Left ventricle myocardium inferior (tissue), 1 donor: ENCODE results near the gene EGR4. TPM values are rescaled to one million over a fixed set of nuclear protein-coding genes. Genes with fewer than 3 reads are reported as not detected.

Experiments used
- DNase-seq: peaks from one replicate; pipeline ENCODE4 v3.0.0-alpha.2; 2020
- H3K27ac ChIP-seq: fragments of 200-600 bp; replicated peaks from 2 replicates; pipeline ENCODE4 v1.8.0; 2021
- H3K27me3 ChIP-seq: fragments of 200-600 bp; 2 replicates; pipeline ENCODE4 v1.8.0; 2021; ENCODE audit warnings: low read depth
- H3K36me3 ChIP-seq: fragments of 200-600 bp; 2 replicates; pipeline ENCODE4 v1.8.0; 2021
- H3K4me1 ChIP-seq: fragments of 200-600 bp; 2 replicates; pipeline ENCODE4 v1.8.0; 2021
- H3K4me3 ChIP-seq: fragments of 200-600 bp; 2 replicates; pipeline ENCODE4 v1.8.0; 2021; ENCODE audit warnings: mild to moderate bottlenecking, moderate library complexity
- H3K9me3 ChIP-seq: fragments of 200-600 bp; replicated peaks from 2 replicates; pipeline ENCODE4 v1.8.0; 2021
- intact Hi-C: fragments of 100-400 bp; cut with micrococcal nuclease; formaldehyde crosslinking; loops from one replicate; pipeline ENCODE4 v1.11.0; 2022
- total RNA-seq: library from RNA; stranded (reverse); fragmentation: NEBNext Ultra II Directional; extraction: Animal tissue kit (Norgen Biotek cat#: 25700); gene quantifications from one replicate; pipeline ENCODE4 v1.2.1, GENCODE V29; 2021
- TF ChIP-seq, protein P1 (sequence below): fragments of 200-600 bp; IDR thresholded peaks from 2 replicates; pipeline ENCODE4 v1.8.0; 2021; ENCODE audit warnings: antibody characterized with exemption, mild to moderate bottlenecking, borderline replicate concordance
- donor health status: DM: no; HTN: yes; CAD: no; lungs with severe emphysema.

EGR4 gene
- total RNA-seq, 1 donor from 2014 or later = not detected

DNA sequence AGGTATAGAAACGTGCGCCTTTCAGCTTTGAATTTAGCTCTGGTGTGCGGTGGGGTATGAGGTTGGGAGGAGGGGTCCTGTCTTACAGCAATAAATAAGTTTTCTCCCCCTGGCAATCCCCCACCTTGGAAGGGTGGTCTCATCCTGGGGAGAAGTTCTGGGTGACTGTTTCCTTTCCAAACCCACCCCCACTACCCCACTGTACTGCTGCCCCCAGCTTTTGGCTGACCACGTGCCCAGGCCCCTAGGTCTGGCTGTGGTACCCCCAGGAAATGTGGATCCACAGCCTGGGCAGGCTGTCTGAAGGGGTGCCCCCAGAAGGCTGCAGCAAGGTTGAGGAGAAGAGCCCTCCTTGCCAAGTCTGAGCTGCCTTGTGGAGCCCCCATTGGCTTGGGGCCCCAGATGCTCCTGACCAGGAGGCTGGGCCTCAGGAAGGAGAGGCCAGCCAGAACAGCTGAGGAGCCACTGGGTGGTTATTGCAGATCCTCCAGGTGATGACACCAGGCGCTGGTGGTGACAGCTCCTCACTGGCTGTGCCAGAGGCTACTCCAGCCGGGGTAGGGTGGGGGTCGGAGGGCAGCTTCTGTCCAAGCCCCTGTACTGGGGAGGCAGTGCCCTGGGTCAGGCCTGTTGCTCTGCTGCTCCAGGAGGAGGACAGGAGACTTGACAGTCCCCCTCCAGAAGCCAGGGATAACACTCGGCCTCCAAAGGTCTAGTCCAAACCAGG is 35.0 kb downstream of the EGR4 start:
- H3K27me3 ChIP-seq = peaks cover 5% of the 10 kb centered on the region
- intact Hi-C loops = no loop called here
- no peaks in the 10 kb centered on the region for H3K4me1 ChIP-seq
- H3K4me3 ChIP-seq = no peak overlapping the region
- H3K36me3 ChIP-seq = peaks cover 18% of the 10 kb centered on the region
- no peak overlapping the region for H3K27ac ChIP-seq
- H3K9me3 ChIP-seq = no peaks in the 10 kb centered on the region
- DNase-seq = no peak
- TF ChIP-seq, protein P1, sequence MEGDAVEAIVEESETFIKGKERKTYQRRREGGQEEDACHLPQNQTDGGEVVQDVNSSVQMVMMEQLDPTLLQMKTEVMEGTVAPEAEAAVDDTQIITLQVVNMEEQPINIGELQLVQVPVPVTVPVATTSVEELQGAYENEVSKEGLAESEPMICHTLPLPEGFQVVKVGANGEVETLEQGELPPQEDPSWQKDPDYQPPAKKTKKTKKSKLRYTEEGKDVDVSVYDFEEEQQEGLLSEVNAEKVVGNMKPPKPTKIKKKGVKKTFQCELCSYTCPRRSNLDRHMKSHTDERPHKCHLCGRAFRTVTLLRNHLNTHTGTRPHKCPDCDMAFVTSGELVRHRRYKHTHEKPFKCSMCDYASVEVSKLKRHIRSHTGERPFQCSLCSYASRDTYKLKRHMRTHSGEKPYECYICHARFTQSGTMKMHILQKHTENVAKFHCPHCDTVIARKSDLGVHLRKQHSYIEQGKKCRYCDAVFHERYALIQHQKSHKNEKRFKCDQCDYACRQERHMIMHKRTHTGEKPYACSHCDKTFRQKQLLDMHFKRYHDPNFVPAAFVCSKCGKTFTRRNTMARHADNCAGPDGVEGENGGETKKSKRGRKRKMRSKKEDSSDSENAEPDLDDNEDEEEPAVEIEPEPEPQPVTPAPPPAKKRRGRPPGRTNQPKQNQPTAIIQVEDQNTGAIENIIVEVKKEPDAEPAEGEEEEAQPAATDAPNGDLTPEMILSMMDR = no peak

DNA sequence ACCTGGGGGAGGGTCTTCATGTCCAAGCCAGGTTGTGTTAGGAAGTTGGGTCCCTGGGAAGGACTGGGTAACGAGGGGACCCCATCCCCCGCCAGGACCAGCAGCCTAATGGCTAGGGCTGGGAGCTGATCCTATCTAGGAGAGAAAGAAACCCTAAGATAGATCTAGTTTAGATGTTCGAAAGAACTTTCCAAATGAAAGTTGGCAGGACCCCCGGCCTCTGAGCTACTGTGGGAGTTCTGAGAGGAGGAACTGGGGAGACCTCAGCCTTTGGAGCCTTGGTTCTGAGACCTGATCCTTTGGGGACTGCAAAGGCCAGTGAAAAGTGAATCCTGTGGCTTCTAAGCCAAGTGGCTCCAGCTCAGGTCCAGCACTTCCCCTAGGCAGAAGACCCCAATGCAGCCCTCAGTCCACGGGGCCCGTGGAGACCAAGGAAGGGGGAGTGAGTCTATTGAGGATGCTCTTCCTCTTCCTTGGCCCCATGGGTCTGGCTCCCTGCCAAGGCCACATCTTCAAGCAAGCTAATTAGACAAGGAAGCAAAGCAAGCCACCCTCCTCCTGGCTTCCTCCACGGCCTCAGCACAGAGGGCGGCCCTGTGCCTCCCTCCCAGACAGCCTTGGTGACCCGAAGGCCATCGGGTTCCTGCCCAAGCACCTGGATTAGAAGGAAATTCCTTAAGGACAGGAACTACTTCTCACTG is 35.8 kb downstream of the EGR4 start:
- Histone ChIP-seq H3K27ac (no peak overlapping the region), H3K9me3 (no peaks in the 10 kb centered on the region), H3K27me3 (peaks cover 5% of the 10 kb centered on the region), H3K36me3 (peaks cover 25% of the 10 kb centered on the region), H3K4me3 (no peak overlapping the region), H3K4me1 (no peaks in the 10 kb centered on the region)
- TF ChIP-seq, protein P1 = no peak
- no peak for DNase-seq
- intact Hi-C loops = no loop called here

DNA sequence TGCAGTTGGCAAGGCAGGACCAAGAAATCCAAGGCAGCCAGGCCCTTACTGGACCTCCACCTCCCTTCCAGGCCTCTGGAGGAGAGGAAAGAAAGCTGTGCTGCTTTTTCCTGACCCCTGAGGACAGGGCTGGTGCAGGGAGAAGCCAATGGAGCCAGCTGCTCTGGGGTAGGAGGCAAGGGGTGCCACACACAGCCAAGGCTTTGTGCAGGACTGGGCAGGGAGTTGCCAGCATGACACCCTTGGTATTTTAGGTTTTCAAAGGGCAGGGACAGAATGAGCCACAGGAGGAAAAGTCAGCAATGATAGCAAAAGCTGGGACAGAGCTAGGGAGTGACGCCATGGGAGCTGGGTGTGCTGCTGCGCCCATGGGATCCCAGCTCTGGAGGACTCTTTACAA is 36.3 kb downstream of the EGR4 start:
- TF ChIP-seq, protein P1 = no peak
- Histone ChIP-seq H3K4me1 (no peaks in the 10 kb centered on the region), H3K4me3 (no peak overlapping the region), H3K9me3 (no peaks in the 10 kb centered on the region), H3K36me3 (peaks cover 31% of the 10 kb centered on the region), H3K27ac (no peak overlapping the region), H3K27me3 (peaks cover 5% of the 10 kb centered on the region)
- no peak for DNase-seq
- intact Hi-C loops = no loop called here

DNA sequence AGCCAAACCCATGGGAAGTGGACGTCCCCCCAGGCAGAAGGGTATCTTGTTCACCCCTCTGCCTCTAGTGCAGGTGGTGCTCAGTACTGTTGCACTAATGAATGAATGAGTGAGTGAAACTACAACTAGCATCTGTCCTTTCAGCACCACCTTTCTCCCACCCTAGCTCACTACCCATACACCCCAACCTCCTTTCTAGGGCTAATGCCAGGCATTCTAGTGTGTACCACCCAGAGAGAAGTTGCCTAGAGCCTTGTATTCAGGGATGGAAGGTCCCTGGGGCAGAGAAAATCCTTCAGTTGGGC is 36.8 kb downstream of the EGR4 start:
- H3K9me3 ChIP-seq = no peaks in the 10 kb centered on the region
- peaks cover 5% of the 10 kb centered on the region for H3K27me3 ChIP-seq
- no peaks in the 10 kb centered on the region for H3K4me1 ChIP-seq
- TF ChIP-seq, protein P1 = no peak
- H3K27ac ChIP-seq = no peak overlapping the region
- H3K4me3 ChIP-seq = no peak overlapping the region
- DNase-seq = no peak
- peaks cover 36% of the 10 kb centered on the region for H3K36me3 ChIP-seq
- intact Hi-C loops = no loop called here

DNA sequence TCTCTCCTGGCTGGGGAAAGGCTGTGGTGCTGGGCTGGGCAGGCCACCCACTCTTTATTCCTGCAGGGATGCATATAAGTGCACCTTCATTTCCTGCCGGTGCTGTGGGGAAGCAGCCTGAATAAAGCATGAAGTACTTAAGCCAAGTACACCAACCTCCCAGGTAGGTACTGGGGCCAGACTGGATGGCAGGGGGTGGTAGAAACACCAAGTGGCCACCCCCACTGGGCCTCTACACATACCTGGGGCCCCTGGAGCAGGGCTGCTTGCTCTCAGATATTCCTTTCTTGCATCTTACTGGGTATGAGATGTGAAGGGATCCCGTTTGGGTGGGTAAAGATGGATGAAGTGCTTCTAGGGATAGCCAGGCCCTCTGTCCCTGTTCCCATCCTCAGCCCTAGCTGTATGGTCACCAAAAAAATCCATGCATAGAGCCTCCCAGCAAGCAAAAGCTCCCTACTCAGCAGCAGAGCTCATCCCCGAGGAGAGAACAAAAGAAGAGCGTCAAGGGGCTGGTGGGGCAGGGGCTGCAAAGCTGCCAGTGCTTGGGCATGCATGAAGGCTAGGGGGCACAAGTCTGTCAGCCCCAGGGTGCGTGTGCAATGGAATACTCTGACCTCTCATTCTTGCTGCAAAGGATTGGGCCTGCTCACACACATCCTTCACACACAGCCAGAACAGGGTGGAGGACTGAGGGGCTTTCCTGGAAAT is 37.3 kb downstream of the EGR4 start:
- Histone ChIP-seq H3K9me3 (no peaks in the 10 kb centered on the region), H3K27me3 (peaks cover 5% of the 10 kb centered on the region), H3K27ac (no peak overlapping the region), H3K4me1 (no peaks in the 10 kb centered on the region), H3K4me3 (no peak overlapping the region), H3K36me3 (peaks cover 41% of the 10 kb centered on the region)
- no peak for DNase-seq
- TF ChIP-seq, protein P1 = no peak
- intact Hi-C loops = no loop called here
